Right lobe of liver (tissue), 4 donors: ENCODE results near the gene SP140L.

Experiments
- CTCF ChIP-seq, 4 donors: fragments of 200-600 bp in 3 of 4; fragments of 450-650 bp in 1 of 4; IDR thresholded peaks; one replicate each; pipeline versions ENCODE4 v1.5.1 to v1.8.0; 2016 to 2022; ENCODE audit warnings: antibody characterized with exemption in 4 of 4, mild to moderate bottlenecking in 2 of 4
- POLR2A ChIP-seq: fragments of 450-650 bp; IDR thresholded peaks from one replicate; pipeline ENCODE4 v1.6.1; 2017; ENCODE audit warnings: antibody characterized with exemption, mild to moderate bottlenecking
- donor health status: DM: no; HTN: no; CAD: no.
- donor health status: DM: no; HTN: no; CAD: no.
- donor health status: DM: no; HTN: yes; CAD: no.

DNA sequence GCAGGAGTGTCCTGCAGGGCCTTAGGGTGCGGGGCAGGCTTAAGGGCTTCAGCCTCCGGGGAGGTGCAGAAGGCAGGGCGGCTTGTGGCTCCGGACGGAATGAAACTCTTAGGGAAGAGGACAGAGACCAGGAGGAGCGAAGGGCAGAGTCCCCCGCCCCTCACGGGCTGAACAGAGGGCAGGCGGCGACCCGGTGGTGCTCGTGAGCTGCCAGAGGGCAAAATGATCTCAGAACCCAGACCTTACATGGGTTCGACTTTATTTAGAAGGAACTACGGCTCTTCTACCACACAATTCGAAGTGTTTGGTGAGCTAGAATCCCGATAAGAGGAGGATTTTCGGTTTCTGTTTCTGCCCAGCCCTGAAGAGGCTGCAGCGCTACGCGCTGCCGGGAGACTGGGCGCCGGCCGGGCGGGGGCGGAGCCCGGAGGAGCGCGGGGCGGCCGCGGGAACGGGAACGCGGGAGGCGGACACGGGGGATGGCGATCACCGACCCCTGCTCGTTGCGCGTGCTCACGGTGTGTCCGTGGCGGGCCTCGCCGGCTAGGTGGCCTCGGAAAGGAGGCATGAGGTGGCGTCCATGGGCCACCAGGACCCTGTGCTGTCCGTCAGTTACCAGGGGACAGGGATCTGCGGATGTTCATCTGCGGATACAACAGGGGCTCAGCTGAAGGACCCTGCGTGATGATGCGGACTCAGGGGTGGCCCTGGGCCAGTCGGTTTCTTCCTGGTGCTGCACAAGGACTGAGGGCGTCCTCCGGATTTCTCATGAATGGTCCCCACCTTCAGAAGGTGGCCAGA lies 84.8 kb downstream of the SP140L start:
- TF ChIP-seq CTCF (IDR thresholded peaks at IDR 0.05) (peak in 1 of 4 donors; percentile 10), POLR2A (peak; percentile 80)
